Smooth muscle cell (in vitro differentiated cells): ENCODE measurements around the gene ABCA6. TPM values are rescaled to one million over a fixed set of nuclear protein-coding genes. Genes with fewer than 3 reads are reported as not detected.

ENCODE experiments used
- DNase-seq: peaks from one replicate; lab custom pipeline; 2025; ENCODE audit not compliant: unreplicated experiment; lab: John Stamatoyannopoulos, UW
- H2AFZ ChIP-seq: fragments of 200-600 bp; sonication (generic); 2 replicates; pipeline ENCODE4 v1.6.0; 2016; ENCODE audit warnings: antibody characterized with exemption, low read depth, mild to moderate bottlenecking
- H3F3A ChIP-seq: fragments of 200-600 bp; sonication (generic); 2 replicates; pipeline ENCODE4 v1.6.0; 2017; ENCODE audit warnings: antibody characterized with exemption, low read depth
- H3K27ac ChIP-seq: fragments of 200-600 bp; sonication (generic); 2 replicates; pipeline ENCODE4 v1.5.1; 2016; ENCODE audit warnings: low read depth, mild to moderate bottlenecking
- H3K27me3 ChIP-seq: fragments of 200-600 bp; sonication (generic); 2 replicates; pipeline ENCODE4 v1.6.1; 2016; ENCODE audit warnings: low read depth, mild to moderate bottlenecking
- H3K36me3 ChIP-seq: fragments of 200-600 bp; sonication (generic); 2 replicates; pipeline ENCODE4 v1.5.1; 2016; ENCODE audit warnings: low read depth
- H3K4me1 ChIP-seq: fragments of 200-600 bp; sonication (generic); 2 replicates; pipeline ENCODE4 v1.5.1; 2016; ENCODE audit warnings: low read depth
- H3K4me2 ChIP-seq: fragments of 200-600 bp; sonication (generic); 2 replicates; pipeline ENCODE4 v1.6.0; 2016; ENCODE audit warnings: mild to moderate bottlenecking
- H3K4me3 ChIP-seq: fragments of 200-600 bp; sonication (generic); 2 replicates; pipeline ENCODE4 v1.5.1; 2016; ENCODE audit warnings: mild to moderate bottlenecking
- H3K79me2 ChIP-seq: fragments of 200-600 bp; sonication (generic); 2 replicates; pipeline ENCODE4 v1.6.0; 2016; ENCODE audit warnings: low read depth, mild to moderate bottlenecking
- H3K9ac ChIP-seq: fragments of 200-600 bp; sonication (generic); 2 replicates; pipeline ENCODE4 v1.6.0; 2016; ENCODE audit warnings: low read depth
- H3K9me3 ChIP-seq: fragments of 200-600 bp; sonication (generic); replicated peaks from 2 replicates; pipeline ENCODE4 v1.5.1; 2016; ENCODE audit warnings: low read depth
- H4K20me1 ChIP-seq: fragments of 200-600 bp; sonication (generic); 2 replicates; pipeline ENCODE4 v1.6.0; 2016; ENCODE audit warnings: low read depth
- WGBS: methylation state at CpG from one replicate; pipeline ENCODE4 v1.1.7; 2016; ENCODE audit warnings: low lambda C conversion rate; 5-methylcytosine and 5-hydroxymethylcytosine counted together
- polyA plus RNA-seq: library from polyadenylated mRNA; unstranded; fragments of >200 nt; fragmentation: Nextera tagmentation; extraction: Ambion mirVana; gene quantifications from 2 replicates; pipeline ENCODE4 v1.2.1, GENCODE V29; 2016
- total RNA-seq: library from RNA; depleted of rRNA; stranded (reverse); fragments of >200 nt; gene quantifications from 2 replicates; pipeline ENCODE4 v1.2.3, GENCODE V29; 2014
- TF ChIP-seq, protein P1 (sequence below): fragments of 200-600 bp; sonication (generic); IDR thresholded peaks from 2 replicates; pipeline ENCODE4 v1.5.1; 2017; ENCODE audit warnings: borderline replicate concordance, mild to moderate bottlenecking, antibody characterized with exemption; ENCODE audit not compliant: insufficient read depth, poor library complexity, severe bottlenecking

ABCA6 gene
- total and polyA plus RNA-seq, 2 experiments from 2014 or later, result not detected

GRCh38 chr17:69066482-69066881 is 75.2 kb downstream of the ABCA6 start:
- no peaks in the 10 kb centered on the region for H3K36me3 ChIP-seq
- H3K9ac ChIP-seq, result no peak overlapping the region
- H2AFZ ChIP-seq, result no peak overlapping the region
- H3K4me3 ChIP-seq, result no peak overlapping the region
- WGBS, result 86% methylated on average over 7 of the region's 7 CpGs
- no peaks in the 10 kb centered on the region for H3K79me2 ChIP-seq
- H3K4me1 ChIP-seq, result no peaks in the 10 kb centered on the region
- no peaks in the 10 kb centered on the region for H4K20me1 ChIP-seq
- no peak overlapping the region for H3K27ac ChIP-seq
- no peak overlapping the region for H3K4me2 ChIP-seq
- no peaks in the 10 kb centered on the region for H3K9me3 ChIP-seq
- H3K27me3 ChIP-seq, result no peaks in the 10 kb centered on the region
- TF ChIP-seq, protein P1, sequence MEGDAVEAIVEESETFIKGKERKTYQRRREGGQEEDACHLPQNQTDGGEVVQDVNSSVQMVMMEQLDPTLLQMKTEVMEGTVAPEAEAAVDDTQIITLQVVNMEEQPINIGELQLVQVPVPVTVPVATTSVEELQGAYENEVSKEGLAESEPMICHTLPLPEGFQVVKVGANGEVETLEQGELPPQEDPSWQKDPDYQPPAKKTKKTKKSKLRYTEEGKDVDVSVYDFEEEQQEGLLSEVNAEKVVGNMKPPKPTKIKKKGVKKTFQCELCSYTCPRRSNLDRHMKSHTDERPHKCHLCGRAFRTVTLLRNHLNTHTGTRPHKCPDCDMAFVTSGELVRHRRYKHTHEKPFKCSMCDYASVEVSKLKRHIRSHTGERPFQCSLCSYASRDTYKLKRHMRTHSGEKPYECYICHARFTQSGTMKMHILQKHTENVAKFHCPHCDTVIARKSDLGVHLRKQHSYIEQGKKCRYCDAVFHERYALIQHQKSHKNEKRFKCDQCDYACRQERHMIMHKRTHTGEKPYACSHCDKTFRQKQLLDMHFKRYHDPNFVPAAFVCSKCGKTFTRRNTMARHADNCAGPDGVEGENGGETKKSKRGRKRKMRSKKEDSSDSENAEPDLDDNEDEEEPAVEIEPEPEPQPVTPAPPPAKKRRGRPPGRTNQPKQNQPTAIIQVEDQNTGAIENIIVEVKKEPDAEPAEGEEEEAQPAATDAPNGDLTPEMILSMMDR, result no peak
- H3F3A ChIP-seq, result no peaks in the 10 kb centered on the region
- no peak for DNase-seq

DNA sequence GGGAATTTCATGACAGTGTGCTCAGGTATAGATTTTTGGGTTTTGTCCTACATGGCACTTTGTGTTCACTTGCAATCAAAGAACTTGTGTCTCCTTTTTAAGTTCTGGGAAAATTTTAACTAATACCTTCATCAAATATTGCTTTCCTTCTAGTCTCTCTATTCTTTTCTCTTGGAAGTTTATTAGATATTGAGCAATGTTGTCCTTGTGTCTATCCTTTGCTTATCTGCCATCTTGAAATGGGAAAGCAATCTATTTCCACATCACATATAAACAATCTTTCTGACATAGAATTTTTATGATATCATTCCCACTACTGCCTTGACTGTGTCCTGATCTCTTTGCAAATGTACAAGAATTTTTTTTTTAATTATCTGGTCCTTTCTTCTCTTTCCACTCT is 76.6 kb downstream of the ABCA6 start:
- H2AFZ ChIP-seq, result no peak overlapping the region
- H3K27ac ChIP-seq, result no peak overlapping the region
- TF ChIP-seq, protein P1, result no peak
- H3F3A ChIP-seq, result no peaks in the 10 kb centered on the region
- no peaks in the 10 kb centered on the region for H4K20me1 ChIP-seq
- no peak overlapping the region for H3K4me3 ChIP-seq
- H3K79me2 ChIP-seq, result no peaks in the 10 kb centered on the region
- H3K27me3 ChIP-seq, result no peaks in the 10 kb centered on the region
- no peaks in the 10 kb centered on the region for H3K9me3 ChIP-seq
- H3K4me1 ChIP-seq, result no peaks in the 10 kb centered on the region
- H3K36me3 ChIP-seq, result no peaks in the 10 kb centered on the region
- no peak overlapping the region for H3K4me2 ChIP-seq
- no peak overlapping the region for H3K9ac ChIP-seq
- DNase-seq, result no peak

DNA sequence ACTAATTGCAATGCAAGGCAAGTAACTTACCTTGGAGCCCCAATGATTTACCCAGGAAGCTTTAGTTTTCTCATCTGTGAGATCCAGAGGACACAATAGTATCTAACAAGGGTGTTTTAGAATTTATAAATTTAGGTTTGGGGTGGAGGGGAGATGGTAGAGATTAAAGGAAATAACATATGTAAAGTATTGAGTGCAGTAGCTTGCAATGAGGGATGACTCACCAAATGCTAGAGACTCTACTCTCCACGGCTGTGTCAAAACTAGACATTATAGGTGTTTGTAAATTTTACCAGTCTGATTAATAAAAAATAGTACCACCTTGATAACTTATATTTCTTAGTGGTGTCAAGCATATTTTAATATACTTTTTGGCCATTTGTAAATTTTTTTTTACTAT is 77.2 kb downstream of the ABCA6 start:
- H3K27ac ChIP-seq, result no peak overlapping the region
- no peaks in the 10 kb centered on the region for H3K9me3 ChIP-seq
- TF ChIP-seq, protein P1, result no peak
- no peaks in the 10 kb centered on the region for H3K79me2 ChIP-seq
- no peaks in the 10 kb centered on the region for H4K20me1 ChIP-seq
- no peaks in the 10 kb centered on the region for H3K4me1 ChIP-seq
- no peak overlapping the region for H3K4me3 ChIP-seq
- no peak for DNase-seq
- H3K4me2 ChIP-seq, result no peak overlapping the region
- H2AFZ ChIP-seq, result no peak overlapping the region
- H3K27me3 ChIP-seq, result no peaks in the 10 kb centered on the region
- 47% methylated on average over 1 of the region's 1 CpG for WGBS
- no peaks in the 10 kb centered on the region for H3F3A ChIP-seq
- H3K9ac ChIP-seq, result no peak overlapping the region
- no peaks in the 10 kb centered on the region for H3K36me3 ChIP-seq

GRCh38 chr17:69064001-69064400 is 77.7 kb downstream of the ABCA6 start:
- Histone ChIP-seq H3K4me3 (no peak overlapping the region), H3K27me3 (no peaks in the 10 kb centered on the region), H3K4me2 (no peak overlapping the region), H3K27ac (no peak overlapping the region), H3K36me3 (no peaks in the 10 kb centered on the region), H3K9me3 (no peaks in the 10 kb centered on the region), H4K20me1 (no peaks in the 10 kb centered on the region), H3K79me2 (no peaks in the 10 kb centered on the region), H3K9ac (no peak overlapping the region), H2AFZ (no peak overlapping the region), H3F3A (no peaks in the 10 kb centered on the region), H3K4me1 (no peaks in the 10 kb centered on the region)
- DNase-seq, result no peak
- 93% methylated on average over 2 of the region's 2 CpGs for WGBS
- TF ChIP-seq, protein P1, result no peak
